ENCODE results near the gene PTPRE.

PTPRE gene

DNA sequence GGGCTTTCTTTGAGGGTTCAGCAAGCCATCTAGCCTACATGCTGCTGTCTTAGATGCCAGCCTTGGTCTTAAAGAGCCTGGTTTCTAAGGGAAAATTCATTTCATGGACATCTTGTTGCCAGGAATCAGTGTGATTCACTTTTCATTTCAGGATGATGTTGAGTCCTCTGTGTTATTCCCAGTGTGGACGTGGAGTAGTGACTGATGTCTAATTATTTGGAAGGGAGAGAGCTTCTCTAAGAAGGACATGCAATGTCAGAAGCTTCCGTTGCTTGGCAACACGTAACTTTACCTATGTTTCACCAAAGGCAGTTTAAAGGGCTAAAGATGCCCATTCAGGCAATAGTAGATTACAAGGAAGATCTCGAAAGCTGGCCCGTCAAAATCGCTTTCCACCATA lies 89.0 kb downstream of the PTPRE start:
- H3K9me3 ChIP-seq (ENCODE audit: control insufficient read depth, insufficient read depth, low read length): no peaks in the 10 kb centered on the region
- no peak overlapping the region for H3K4me3 ChIP-seq (ENCODE audit: low read depth, low read length)
- H3K27me3 ChIP-seq (ENCODE audit: control insufficient read depth, insufficient read depth, low read length): no peaks in the 10 kb centered on the region
- H3K9ac ChIP-seq (ENCODE audit: low read depth, low read length): no peak overlapping the region
- no peaks in the 10 kb centered on the region for H3K36me3 ChIP-seq (ENCODE audit: control insufficient read depth, insufficient read depth, low read length)
- H3K4me1 ChIP-seq (ENCODE audit: control insufficient read depth, insufficient read depth, low read length): no peaks in the 10 kb centered on the region

DNA sequence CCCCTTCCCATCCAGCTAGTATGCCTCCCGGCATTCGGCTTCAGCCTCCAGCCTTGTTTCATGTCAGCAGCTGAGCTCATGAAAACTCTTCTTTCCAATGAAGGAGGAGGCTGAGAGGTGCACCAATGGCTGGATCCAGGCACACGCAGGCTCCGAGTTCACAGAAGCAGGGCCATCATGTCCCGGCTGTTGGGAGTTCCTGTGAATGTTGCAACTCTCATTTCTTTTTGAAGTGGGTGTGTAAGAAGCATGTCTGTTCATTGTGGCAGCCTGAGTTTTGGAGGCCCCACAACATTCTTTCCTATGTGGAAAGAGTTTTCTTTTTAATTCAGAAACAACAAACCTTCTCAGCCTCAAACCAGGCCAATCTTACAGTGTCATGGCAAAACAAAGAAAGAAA lies 89.7 kb downstream of the PTPRE start:
- Histone ChIP-seq H3K4me1 (ENCODE audit: control insufficient read depth, insufficient read depth, low read length) (no peaks in the 10 kb centered on the region), H3K27me3 (ENCODE audit: control insufficient read depth, insufficient read depth, low read length) (no peaks in the 10 kb centered on the region), H3K4me3 (ENCODE audit: low read depth, low read length) (no peak overlapping the region), H3K9ac (ENCODE audit: low read depth, low read length) (no peak overlapping the region), H3K36me3 (ENCODE audit: control insufficient read depth, insufficient read depth, low read length) (no peaks in the 10 kb centered on the region), H3K9me3 (ENCODE audit: control insufficient read depth, insufficient read depth, low read length) (no peaks in the 10 kb centered on the region)

DNA sequence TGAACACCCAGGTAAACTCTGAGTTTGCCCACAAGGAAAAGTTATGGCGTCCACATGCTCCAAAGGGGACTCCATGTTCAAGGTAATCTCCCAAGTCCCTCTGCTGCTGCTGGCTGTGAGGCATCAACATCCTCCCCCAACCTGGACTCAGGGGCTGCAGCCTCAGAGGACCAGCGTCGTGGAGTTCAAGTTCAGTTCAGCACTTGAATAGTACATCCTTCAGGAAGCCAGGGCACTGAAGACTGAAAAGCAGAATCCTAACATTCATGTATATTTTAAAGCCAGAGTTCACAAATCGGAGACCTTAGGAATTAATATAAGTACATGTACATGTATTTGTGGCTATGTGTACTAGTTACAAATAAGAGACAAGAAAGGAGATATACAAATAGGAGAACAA lies 90.4 kb downstream of the PTPRE start:
- H3K4me1 ChIP-seq (ENCODE audit: control insufficient read depth, insufficient read depth, low read length): no peaks in the 10 kb centered on the region

DNA sequence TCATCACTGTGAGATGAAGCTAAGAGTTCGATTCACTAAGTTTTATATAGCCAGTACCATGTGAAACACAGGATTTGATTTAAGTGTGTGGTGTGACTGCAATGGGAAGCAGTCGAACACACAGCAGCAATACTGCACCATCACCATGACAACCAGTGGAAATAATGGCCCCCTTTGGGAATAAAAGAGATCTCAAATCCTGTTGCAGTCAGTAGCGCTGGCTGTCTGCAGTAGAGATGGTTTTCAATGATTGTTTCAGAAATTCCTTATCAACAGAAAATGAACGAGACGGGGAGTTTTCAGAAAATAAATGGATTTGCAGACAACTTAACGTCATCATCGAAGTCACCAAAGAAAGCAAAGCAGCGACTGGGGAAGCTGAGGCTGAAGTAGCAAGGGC lies 91.0 kb downstream of the PTPRE start:
- H3K9ac ChIP-seq (ENCODE audit: low read depth, low read length): no peak overlapping the region
- no peaks in the 10 kb centered on the region for H3K9me3 ChIP-seq (ENCODE audit: control insufficient read depth, insufficient read depth, low read length)
- H3K27me3 ChIP-seq (ENCODE audit: control insufficient read depth, insufficient read depth, low read length): no peaks in the 10 kb centered on the region
- no peak overlapping the region for H3K4me3 ChIP-seq (ENCODE audit: low read depth, low read length)
- H3K36me3 ChIP-seq (ENCODE audit: control insufficient read depth, insufficient read depth, low read length): no peaks in the 10 kb centered on the region
- no peaks in the 10 kb centered on the region for H3K4me1 ChIP-seq (ENCODE audit: control insufficient read depth, insufficient read depth, low read length)

More for the DNA sequence above, 90.4 kb downstream of the PTPRE start:
- Histone ChIP-seq H3K4me3 (ENCODE audit: low read depth, low read length) (no peak overlapping the region), H3K27me3 (ENCODE audit: control insufficient read depth, insufficient read depth, low read length) (no peaks in the 10 kb centered on the region), H3K36me3 (ENCODE audit: control insufficient read depth, insufficient read depth, low read length) (no peaks in the 10 kb centered on the region), H3K9me3 (ENCODE audit: control insufficient read depth, insufficient read depth, low read length) (no peaks in the 10 kb centered on the region), H3K9ac (ENCODE audit: low read depth, low read length) (no peak overlapping the region)

DNA sequence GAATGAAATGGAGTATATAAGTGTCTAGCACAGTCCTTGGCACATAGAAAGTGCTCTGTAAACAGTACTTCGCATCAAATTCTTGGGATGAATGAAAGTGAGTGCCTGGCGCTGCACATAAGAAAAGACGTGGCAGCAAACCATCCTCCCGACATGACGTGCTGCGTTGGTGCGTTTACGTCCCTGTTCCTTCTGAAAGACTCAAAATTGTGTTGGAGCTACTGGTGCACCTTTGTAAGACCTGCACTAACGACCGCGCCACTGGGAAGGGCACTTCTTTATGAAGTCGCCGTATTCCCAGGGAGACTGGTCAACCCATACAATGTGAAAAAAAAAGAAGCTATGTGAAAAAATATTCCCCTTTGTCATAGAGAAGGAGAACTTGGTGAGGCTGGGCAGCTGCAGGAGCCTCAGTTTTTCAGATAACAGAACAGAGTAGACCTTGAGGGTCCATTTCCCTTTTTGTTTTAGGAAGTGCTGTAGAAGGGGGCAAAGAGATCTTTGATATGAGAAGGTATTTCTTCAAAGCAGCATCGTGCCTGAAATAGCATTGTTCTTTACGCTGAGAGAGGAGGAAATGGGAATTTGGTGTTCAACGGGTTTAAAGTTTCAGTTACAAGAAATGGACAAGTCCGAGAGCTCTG lies 91.7 kb downstream of the PTPRE start:
- Histone ChIP-seq H3K4me1 (ENCODE audit: control insufficient read depth, insufficient read depth, low read length) (no peaks in the 10 kb centered on the region), H3K9me3 (ENCODE audit: control insufficient read depth, insufficient read depth, low read length) (no peaks in the 10 kb centered on the region), H3K4me3 (ENCODE audit: low read depth, low read length) (no peak overlapping the region), H3K27me3 (ENCODE audit: control insufficient read depth, insufficient read depth, low read length) (no peaks in the 10 kb centered on the region), H3K9ac (ENCODE audit: low read depth, low read length) (no peak overlapping the region), H3K36me3 (ENCODE audit: control insufficient read depth, insufficient read depth, low read length) (no peaks in the 10 kb centered on the region)

DNA sequence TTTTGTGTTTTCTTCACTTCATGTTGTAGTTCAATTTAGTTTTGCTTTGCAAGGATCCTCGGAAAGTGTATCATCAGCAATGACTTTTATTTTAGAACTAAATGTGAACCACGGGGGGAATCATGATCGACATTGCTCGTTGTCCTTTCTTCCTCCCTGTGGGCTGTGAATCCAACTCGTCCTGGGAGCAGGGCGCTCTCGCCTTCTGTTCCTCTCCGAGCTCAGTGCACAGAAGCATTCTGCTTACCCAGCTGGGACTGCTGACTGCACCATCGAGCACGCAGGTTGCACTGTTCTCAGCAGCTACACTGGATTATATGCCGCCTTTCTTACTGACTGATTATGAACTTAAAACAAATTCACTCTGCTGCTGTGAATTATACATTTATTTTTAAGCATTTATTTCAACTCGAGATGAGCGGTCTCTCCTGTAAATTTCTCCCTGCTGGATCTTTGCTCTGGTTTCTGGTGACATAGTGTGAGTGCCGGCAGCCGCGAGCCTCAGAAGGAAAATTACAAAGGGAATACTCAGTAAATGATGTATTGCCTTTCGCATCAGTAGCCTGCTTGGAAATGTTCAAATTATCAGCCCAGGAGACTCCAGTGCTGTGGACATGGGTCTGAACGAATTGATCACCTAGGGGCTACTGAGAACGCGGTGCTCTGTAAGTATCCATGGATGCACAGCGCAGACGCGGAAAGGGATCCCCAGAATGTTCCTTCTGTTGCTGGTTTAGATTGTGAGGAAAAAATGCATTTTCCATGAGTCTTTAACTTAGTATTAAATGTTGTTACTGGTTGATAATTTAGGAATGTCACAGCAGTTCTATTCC lies 92.6 kb downstream of the PTPRE start:
- H3K36me3 ChIP-seq (ENCODE audit: control insufficient read depth, insufficient read depth, low read length): no peaks in the 10 kb centered on the region
- no peak overlapping the region for H3K4me3 ChIP-seq (ENCODE audit: low read depth, low read length)
- no peaks in the 10 kb centered on the region for H3K4me1 ChIP-seq (ENCODE audit: control insufficient read depth, insufficient read depth, low read length)
- no peaks in the 10 kb centered on the region for H3K9me3 ChIP-seq (ENCODE audit: control insufficient read depth, insufficient read depth, low read length)
- no peak overlapping the region for H3K9ac ChIP-seq (ENCODE audit: low read depth, low read length)
- H3K27me3 ChIP-seq (ENCODE audit: control insufficient read depth, insufficient read depth, low read length): no peaks in the 10 kb centered on the region

DNA sequence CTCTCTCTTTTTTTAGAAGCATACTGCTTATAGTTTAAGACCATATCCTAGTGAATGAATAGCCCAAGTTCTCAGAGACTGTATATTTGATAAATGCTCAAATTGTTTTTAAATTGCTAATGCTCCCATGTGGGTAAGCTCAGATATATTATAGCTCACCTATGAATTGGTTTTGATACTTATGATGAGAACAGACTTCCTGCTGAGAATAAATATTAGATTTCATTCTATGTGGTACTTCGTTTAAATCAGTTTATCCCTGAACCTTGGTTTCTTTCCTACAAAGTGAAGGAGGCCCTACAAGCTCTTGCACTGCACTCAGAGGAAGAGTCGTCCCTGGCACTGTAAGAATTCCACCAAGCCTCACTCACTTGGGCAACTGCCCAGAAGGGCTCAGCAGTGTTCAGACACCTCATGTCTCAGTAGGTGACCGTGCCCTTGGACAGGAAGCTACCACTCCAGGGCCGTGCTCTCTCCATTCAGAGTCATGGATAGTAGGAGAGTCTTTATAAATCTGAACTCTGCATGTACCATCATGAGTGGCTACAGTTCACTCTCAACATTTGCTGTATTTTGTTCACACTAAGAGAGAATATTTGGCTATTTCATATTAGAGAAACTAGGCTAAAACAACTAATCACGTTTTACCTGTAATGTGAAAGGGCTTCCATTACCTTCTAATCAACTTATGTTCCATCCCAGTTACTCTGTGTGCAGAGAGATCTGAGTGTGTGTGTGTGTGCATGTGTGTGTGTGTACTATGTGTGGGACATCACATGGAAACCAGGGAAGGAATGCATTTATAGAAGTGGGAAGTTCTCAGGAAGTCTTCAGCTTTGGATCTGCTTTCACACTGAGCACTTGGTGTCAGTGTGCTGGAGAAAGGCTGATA lies 93.8 kb downstream of the PTPRE start:
- Histone ChIP-seq H3K9ac (ENCODE audit: low read depth, low read length) (no peak overlapping the region), H3K4me3 (ENCODE audit: low read depth, low read length) (no peak overlapping the region), H3K9me3 (ENCODE audit: control insufficient read depth, insufficient read depth, low read length) (no peaks in the 10 kb centered on the region), H3K36me3 (ENCODE audit: control insufficient read depth, insufficient read depth, low read length) (no peaks in the 10 kb centered on the region), H3K4me1 (ENCODE audit: control insufficient read depth, insufficient read depth, low read length) (no peaks in the 10 kb centered on the region), H3K27me3 (ENCODE audit: control insufficient read depth, insufficient read depth, low read length) (no peaks in the 10 kb centered on the region)

DNA sequence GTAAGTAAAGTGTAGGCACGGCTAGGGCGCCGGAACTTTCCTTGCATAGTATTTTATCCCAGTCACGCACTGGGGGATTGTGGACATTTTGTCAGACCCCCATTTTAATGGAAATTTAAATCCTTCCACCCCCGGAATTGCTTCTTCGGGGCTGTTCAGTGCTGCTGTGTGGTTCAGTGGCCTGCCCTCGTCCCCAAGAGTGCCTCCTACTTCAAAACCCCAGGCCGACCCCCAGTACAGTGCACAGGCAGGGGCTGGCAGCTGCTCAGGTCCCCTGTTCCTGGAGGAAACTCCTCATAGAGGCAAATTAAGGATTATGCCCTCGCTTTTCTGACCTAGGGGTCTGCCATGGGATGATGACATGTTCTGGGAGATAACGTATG lies 94.5 kb downstream of the PTPRE start:
- Histone ChIP-seq H3K4me3 (ENCODE audit: low read depth, low read length) (no peak overlapping the region), H3K4me1 (ENCODE audit: control insufficient read depth, insufficient read depth, low read length) (no peaks in the 10 kb centered on the region), H3K36me3 (ENCODE audit: control insufficient read depth, insufficient read depth, low read length) (no peaks in the 10 kb centered on the region), H3K9me3 (ENCODE audit: control insufficient read depth, insufficient read depth, low read length) (no peaks in the 10 kb centered on the region), H3K27me3 (ENCODE audit: control insufficient read depth, insufficient read depth, low read length) (no peaks in the 10 kb centered on the region), H3K9ac (ENCODE audit: low read depth, low read length) (no peak overlapping the region)

DNA sequence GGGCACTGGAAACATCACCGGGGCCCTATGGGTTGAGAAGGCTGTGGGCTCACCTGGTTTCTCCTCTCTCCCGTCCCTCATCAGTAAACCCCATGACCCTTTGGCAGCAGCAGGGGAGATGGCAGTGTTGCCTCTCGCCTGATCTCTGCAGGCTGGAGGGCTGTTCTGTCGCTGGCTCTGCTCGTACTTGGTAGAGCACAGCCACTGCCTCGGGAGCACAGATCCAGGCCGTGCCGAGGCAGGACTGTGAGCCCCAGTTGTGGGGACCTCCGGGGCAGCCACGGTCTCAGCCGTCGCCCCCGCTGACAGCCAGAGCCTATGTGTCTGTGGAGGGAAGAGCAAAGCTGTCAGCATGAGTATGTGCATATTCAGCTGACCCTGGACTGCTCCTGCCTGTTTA lies 94.9 kb downstream of the PTPRE start:
- H3K36me3 ChIP-seq (ENCODE audit: control insufficient read depth, insufficient read depth, low read length): no peaks in the 10 kb centered on the region
- no peak overlapping the region for H3K9ac ChIP-seq (ENCODE audit: low read depth, low read length)
- no peaks in the 10 kb centered on the region for H3K27me3 ChIP-seq (ENCODE audit: control insufficient read depth, insufficient read depth, low read length)
- H3K4me1 ChIP-seq (ENCODE audit: control insufficient read depth, insufficient read depth, low read length): no peaks in the 10 kb centered on the region
- no peak overlapping the region for H3K4me3 ChIP-seq (ENCODE audit: low read depth, low read length)
- H3K9me3 ChIP-seq (ENCODE audit: control insufficient read depth, insufficient read depth, low read length): no peaks in the 10 kb centered on the region

DNA sequence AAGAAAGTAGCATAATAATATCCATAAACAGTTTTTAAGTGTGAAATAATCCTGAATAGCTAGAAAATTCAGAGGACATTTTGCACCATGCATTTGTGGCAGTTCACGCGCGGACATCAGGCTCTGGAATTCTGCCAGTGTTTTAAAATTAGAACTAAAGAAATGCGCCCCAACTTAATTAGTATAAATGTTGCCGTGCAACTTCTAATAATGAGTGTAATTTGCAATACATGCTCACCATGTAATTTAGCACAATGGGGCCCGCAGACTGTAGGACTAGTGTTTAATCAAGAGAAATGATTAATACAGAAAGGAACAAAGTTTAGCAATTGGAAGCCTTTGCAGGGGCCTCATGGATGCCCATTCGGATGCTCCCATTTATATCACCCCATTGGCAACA lies 96.6 kb downstream of the PTPRE start:
- no peaks in the 10 kb centered on the region for H3K9me3 ChIP-seq (ENCODE audit: control insufficient read depth, insufficient read depth, low read length)
- H3K9ac ChIP-seq (ENCODE audit: low read depth, low read length): no peak overlapping the region
- no peaks in the 10 kb centered on the region for H3K27me3 ChIP-seq (ENCODE audit: control insufficient read depth, insufficient read depth, low read length)
- no peak overlapping the region for H3K4me3 ChIP-seq (ENCODE audit: low read depth, low read length)
- H3K36me3 ChIP-seq (ENCODE audit: control insufficient read depth, insufficient read depth, low read length): no peaks in the 10 kb centered on the region
- peaks cover 3% of the 10 kb centered on the region for H3K4me1 ChIP-seq (ENCODE audit: control insufficient read depth, insufficient read depth, low read length)

DNA sequence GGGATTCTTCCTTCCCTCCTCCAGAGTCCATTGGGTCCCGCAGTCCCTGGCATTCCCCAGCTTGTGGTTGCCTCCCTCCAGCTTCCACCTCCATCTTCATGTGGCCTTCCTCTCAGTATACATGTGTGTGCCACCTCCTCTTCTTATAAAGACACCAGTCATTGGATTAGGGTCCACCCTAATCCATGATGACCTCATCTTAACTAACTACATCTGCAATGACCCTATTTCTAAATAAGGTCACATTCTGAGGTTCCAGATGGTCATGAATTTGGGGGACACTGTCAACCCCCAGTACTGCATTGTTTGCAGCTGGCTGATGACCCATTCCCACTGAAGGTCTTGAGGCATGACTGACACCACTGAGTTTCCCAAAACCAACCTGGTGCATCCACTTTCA lies 99.0 kb downstream of the PTPRE start:
- Histone ChIP-seq H3K36me3 (ENCODE audit: control insufficient read depth, insufficient read depth, low read length) (no peaks in the 10 kb centered on the region), H3K9ac (ENCODE audit: low read depth, low read length) (no peak overlapping the region), H3K27me3 (ENCODE audit: control insufficient read depth, insufficient read depth, low read length) (peaks cover under 1% of the 10 kb centered on the region), H3K4me1 (ENCODE audit: control insufficient read depth, insufficient read depth, low read length) (peaks cover 3% of the 10 kb centered on the region), H3K4me3 (ENCODE audit: low read depth, low read length) (no peak overlapping the region), H3K9me3 (ENCODE audit: control insufficient read depth, insufficient read depth, low read length) (no peaks in the 10 kb centered on the region)
